ENCODE measurements around the gene GGTA1.
"Not testable (repeated sequence)": the region's sequence is repeated elsewhere in the genome, so short reads cannot be mapped to it uniquely, and the experiment has no call there.

The GGTA1 gene

GRCh38 chr9:121498487-121499176 lies 1.0 kb downstream of the GGTA1 start:
- DNase-seq, result no peak

- peak; percentile 76 for DNase-seq
These were observed 1.5 kb downstream of the GGTA1 start for GRCh38 chr9:121498150-121498486.

GRCh38 chr9:121495976-121496375 lies 3.7 kb downstream of the GGTA1 start:
- no peak for DNase-seq

GRCh38 chr9:121494192-121494591 lies 5.5 kb downstream of the GGTA1 start:
- no peak for DNase-seq

- no peak for DNase-seq
These were observed 8.5 kb downstream of the GGTA1 start for GRCh38 chr9:121491111-121491510.

GRCh38 chr9:121489344-121489743 lies 10.3 kb downstream of the GGTA1 start:
- no peak for DNase-seq

- no peak for DNase-seq
These were observed 13.6 kb downstream of the GGTA1 start for GRCh38 chr9:121486043-121486442.

- DNase-seq, result no peak
These were observed 14.0 kb downstream of the GGTA1 start for GRCh38 chr9:121485623-121486022.

GRCh38 chr9:121484651-121485446 lies 14.8 kb downstream of the GGTA1 start:
- no peak for DNase-seq

GRCh38 chr9:121483473-121484031 lies 16.1 kb downstream of the GGTA1 start:
- no peak for DNase-seq

GRCh38 chr9:121483049-121483448 lies 16.6 kb downstream of the GGTA1 start:
- no peak for DNase-seq

- no peak for DNase-seq
These were observed 20.6 kb downstream of the GGTA1 start for GRCh38 chr9:121478816-121479676.

GRCh38 chr9:121476156-121476555 lies 23.5 kb downstream of the GGTA1 start:
- DNase-seq, result no peak

GRCh38 chr9:121474231-121474947 lies 25.3 kb downstream of the GGTA1 start:
- no peak for DNase-seq

GRCh38 chr9:121473229-121473628 lies 26.4 kb downstream of the GGTA1 start:
- no peak for DNase-seq

GRCh38 chr9:121472446-121472845 lies 27.2 kb downstream of the GGTA1 start:
- no peak for DNase-seq

GRCh38 chr9:121466142-121466541 lies 33.5 kb downstream of the GGTA1 start:
- DNase-seq, result no peak

GRCh38 chr9:121464968-121465367 lies 34.7 kb downstream of the GGTA1 start:
- DNase-seq, result no peak

- DNase-seq, result no peak
These were observed 36.4 kb downstream of the GGTA1 start for GRCh38 chr9:121463026-121463807.

- no peak for DNase-seq
These were observed 40.1 kb downstream of the GGTA1 start for GRCh38 chr9:121459513-121459912.

- not testable (repeated sequence) for DNase-seq
These were observed 41.2 kb downstream of the GGTA1 start for GRCh38 chr9:121458449-121458848.

Measured in DMS79 treated with DMSO at 0.1 percent for 48 hours (cell line).